ENCODE measurements around the gene DLX3. TPM values are rescaled to one million over a fixed set of nuclear protein-coding genes. Genes with fewer than 3 reads are reported as not detected.
A peak's percentile ranks its signal among the peaks of the same experiment; 100 is the strongest.

Gene DLX3
- total and polyA plus RNA-seq, 2 of the 8 experiments (the other 6 are each of a cell fraction or from before 2014, with no cell fraction given) = 0.15 to 0.20 TPM

GRCh38 chr17:49966767-49967166, 28.3 kb downstream of the DLX3 start:
- Histone ChIP-seq H2BK15ac (ENCODE audit: low read length) (no peak overlapping the region), H2AFZ (ENCODE audit: low read length) (no peak overlapping the region), H3K4ac (replicated peaks; ENCODE audit: insufficient read length, low read depth, low read length) (no peak overlapping the region), H3K36me3 (ENCODE audit: control insufficient read depth in 2 of 4, insufficient read depth in 4 of 4, low read length in 3 of 4) (peaks cover 0 to 8% (median 0%) of the 10 kb centered on the region in 4 experiments; a peak in 2 of 8 replicates), H4K20me1 (replicated peaks in 1 of 2; ENCODE audit: control insufficient read depth in 1 of 2, insufficient read depth in 2 of 2, low read length in 2 of 2) (peaks cover 17 to 30% of the 10 kb centered on the region in 2 experiments), H2BK120ac (replicated peaks; ENCODE audit: low read depth, low read length) (no peak overlapping the region), H3K27ac (ENCODE audit: low read depth, low read length) (no peak overlapping the region), H3K4me2 (ENCODE audit: insufficient read depth in 1 of 2, low read depth in 2 of 2, low read length in 2 of 2) (no peak overlapping the region), H3K4me1 (replicated peaks in 1 of 4; ENCODE audit: control insufficient read depth in 3 of 4, insufficient read depth in 4 of 4, low read length in 3 of 4) (peaks cover 0 to 38% (median 27%) of the 10 kb centered on the region in 4 experiments; a peak in 6 of 7 replicates), H3K79me2 (ENCODE audit: control insufficient read depth in 1 of 2, insufficient read depth in 2 of 2, low read length in 2 of 2) (no peaks in the 10 kb centered on the region), H2BK12ac (ENCODE audit: low read depth, low read length) (no peak overlapping the region), H2AK5ac (ENCODE audit: low read depth, low read length) (no peak overlapping the region), H4K91ac (replicated peaks; ENCODE audit: insufficient read length, low read length) (no peak overlapping the region), H2BK20ac (ENCODE audit: low read length) (no peak overlapping the region), H3K23ac (ENCODE audit: insufficient read length) (no peak overlapping the region), H3K56ac (replicated peaks; ENCODE audit: insufficient read length, low read depth, low read length) (no peak overlapping the region), H3K18ac (ENCODE audit: extremely low read depth, low read length) (no peak overlapping the region), H3K23me2 (ENCODE audit: low read depth, low read length) (peaks cover 17% of the 10 kb centered on the region), H2BK5ac (ENCODE audit: low read depth, low read length) (no peak overlapping the region), H3K27me3 (replicated peaks in 1 of 4; ENCODE audit: control insufficient read depth in 3 of 4, extremely low read depth in 1 of 4, insufficient read depth in 3 of 4, low read length in 3 of 4) (peaks cover 86 to 97% (median 94%) of the 10 kb centered on the region in 4 experiments), H3K14ac (ENCODE audit: insufficient read length) (no peak overlapping the region), H3K4me3 (ENCODE audit: extremely low read depth in 1 of 4, insufficient read depth in 2 of 4, low read depth in 3 of 4, low read length in 4 of 4) (no peak overlapping the region), H3K79me1 (ENCODE audit: low read depth, low read length) (no peaks in the 10 kb centered on the region), H3K9ac (replicated peaks in 1 of 4; ENCODE audit: extremely low read depth in 1 of 4, low read depth in 3 of 4, low read length in 3 of 4) (no peak overlapping the region), H3K9me3 (ENCODE audit: insufficient read depth in 2 of 2, low read depth in 1 of 2, low read length in 1 of 2) (no peaks in the 10 kb centered on the region), H4K5ac (ENCODE audit: insufficient read length, low read depth, low read length) (no peak overlapping the region), H4K8ac (ENCODE audit: extremely low read depth, insufficient read depth, low read length) (no peak overlapping the region)
- DNase-seq (ENCODE audit: low read depth in 1 of 2, low spot score in 2 of 2) (no peak), FAIRE-seq (no peak)
- 39% methylated on average over 3 of the region's 3 CpGs; no CpG with 5 or more reads in 1 of the 2 experiments for WGBS, 2 experiments (ENCODE audit: extremely low coverage in 1 of 2, insufficient coverage in 1 of 2, insufficient read length in 1 of 2, insufficient replicate concordance in 2 of 2, low coverage in 1 of 2, low lambda C conversion rate in 2 of 2, missing lambda C conversion rate in 1 of 2)
- POLR2A ChIA-PET (ENCODE audit: partially characterized antibody) = interaction anchor here (0.8 to 1.4 kb wide), 4 partner anchors 11 to 91 kb away, joined by 3 to 5 read pairs (median 4); no protein-coding TSS in a partner anchor
- CTCF ChIA-PET (ENCODE audit: partially characterized antibody) = interaction anchor here (0.6 to 2.6 kb wide), 13 partner anchors 10 to 122 kb away, joined by 3 to 22 read pairs (median 4); partner anchors contain the start of gene DLX3
- TF ChIP-seq EZH2 (IDR thresholded peaks at IDR 0.05; ENCODE audit: low read depth, low read length, severe bottlenecking) = peak; percentile 63
- TF ChIP-seq CEBPB (IDR thresholded peaks at IDR 0.05; ENCODE audit: low read depth, low read length) = no peak
- TF ChIP-seq SUZ12 (IDR thresholded peaks at IDR 0.05; ENCODE audit: low read length) = peak; percentile 33
